Suprapubic skin (tissue), 4 donors: ENCODE measurements around the gene POLR3E. TPM values are rescaled to one million over a fixed set of nuclear protein-coding genes. Genes with fewer than 3 reads are reported as not detected.

Experiments used
- DNase-seq, 2 donors: peaks; one replicate each; pipeline ENCODE4 v3.0.0-alpha.2; 2019; ENCODE audit warnings: low spot score in 2 of 2
- H3K27ac ChIP-seq: fragments of 200-600 bp; sonication (generic); one replicate; pipeline ENCODE4 v1.5.1; 2019
- H3K27me3 ChIP-seq: fragments of 200-600 bp; sonication (generic); one replicate; pipeline ENCODE4 v1.5.1; 2019
- H3K36me3 ChIP-seq: fragments of 200-600 bp; sonication (generic); one replicate; pipeline ENCODE4 v1.5.1; 2019
- H3K4me1 ChIP-seq: fragments of 200-600 bp; sonication (generic); one replicate; pipeline ENCODE4 v1.5.1; 2019
- H3K4me3 ChIP-seq: fragments of 200-600 bp; sonication (generic); one replicate; pipeline ENCODE4 v1.5.1; 2019; ENCODE audit warnings: mild to moderate bottlenecking
- H3K9me3 ChIP-seq: fragments of 200-600 bp; sonication (generic); one replicate; pipeline ENCODE4 v1.5.1; 2019
- EP300 ChIP-seq: sonication (generic); formaldehyde crosslinking; IDR thresholded peaks from one replicate; pipeline ENCODE4 v1.6.1; 2017; ENCODE audit warnings: antibody characterized with exemption
- POLR2A ChIP-seq, 2 donors: fragments of 450-650 bp; IDR thresholded peaks; one replicate each; pipeline ENCODE4 v1.6.1; 2017; ENCODE audit warnings: antibody characterized with exemption in 2 of 2, mild to moderate bottlenecking in 2 of 2, moderate library complexity in 2 of 2
- POLR2AphosphoS5 ChIP-seq, 3 donors: sonication (generic); formaldehyde crosslinking; IDR thresholded peaks; one replicate each; pipeline ENCODE4 v1.6.1; 2017; ENCODE audit warnings: antibody characterized with exemption in 3 of 3
- WGBS: methylation state at CpG from one replicate; pipeline ENCODE4 v1.1.5; 2018; 5-methylcytosine and 5-hydroxymethylcytosine counted together
- total RNA-seq, 4 donors: library from RNA; depleted of rRNA; stranded (reverse); fragments of >200 nt; gene quantifications; one replicate each; pipeline ENCODE4 v1.1.0, GENCODE V29; 2016
- TF ChIP-seq, protein P1 (sequence below), 2 donors: fragments of 200-600 bp in 1 of 2; fragments of 450-650 bp in 1 of 2; sonication (generic) in 1 of 2; IDR thresholded peaks; one replicate each; pipeline ENCODE4 v1.5.1; 2016 to 2019; ENCODE audit warnings: antibody characterized with exemption in 2 of 2, mild to moderate bottlenecking in 1 of 2, moderate library complexity in 1 of 2

Gene POLR3E
- total RNA-seq, 4 donors from 2014 or later, result 63.3 to 116 (median 89.0) TPM

- H3K4me3 ChIP-seq, result no peak overlapping the region
- no peaks in the 10 kb centered on the region for H3K27me3 ChIP-seq
- H3K9me3 ChIP-seq, result no peaks in the 10 kb centered on the region
- 79% methylated on average over 16 of the region's 16 CpGs for WGBS
- peaks cover 94% of the 10 kb centered on the region for H3K36me3 ChIP-seq
- H3K27ac ChIP-seq, result no peak overlapping the region
- no peak for DNase-seq
- no peaks in the 10 kb centered on the region for H3K4me1 ChIP-seq
- TF ChIP-seq, protein P1, sequence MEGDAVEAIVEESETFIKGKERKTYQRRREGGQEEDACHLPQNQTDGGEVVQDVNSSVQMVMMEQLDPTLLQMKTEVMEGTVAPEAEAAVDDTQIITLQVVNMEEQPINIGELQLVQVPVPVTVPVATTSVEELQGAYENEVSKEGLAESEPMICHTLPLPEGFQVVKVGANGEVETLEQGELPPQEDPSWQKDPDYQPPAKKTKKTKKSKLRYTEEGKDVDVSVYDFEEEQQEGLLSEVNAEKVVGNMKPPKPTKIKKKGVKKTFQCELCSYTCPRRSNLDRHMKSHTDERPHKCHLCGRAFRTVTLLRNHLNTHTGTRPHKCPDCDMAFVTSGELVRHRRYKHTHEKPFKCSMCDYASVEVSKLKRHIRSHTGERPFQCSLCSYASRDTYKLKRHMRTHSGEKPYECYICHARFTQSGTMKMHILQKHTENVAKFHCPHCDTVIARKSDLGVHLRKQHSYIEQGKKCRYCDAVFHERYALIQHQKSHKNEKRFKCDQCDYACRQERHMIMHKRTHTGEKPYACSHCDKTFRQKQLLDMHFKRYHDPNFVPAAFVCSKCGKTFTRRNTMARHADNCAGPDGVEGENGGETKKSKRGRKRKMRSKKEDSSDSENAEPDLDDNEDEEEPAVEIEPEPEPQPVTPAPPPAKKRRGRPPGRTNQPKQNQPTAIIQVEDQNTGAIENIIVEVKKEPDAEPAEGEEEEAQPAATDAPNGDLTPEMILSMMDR (IDR thresholded peaks at IDR 0.05), result no peak
- TF ChIP-seq EP300 (no peak), POLR2AphosphoS5 (IDR thresholded peaks at IDR 0.05) (no peak), POLR2A (IDR thresholded peaks at IDR 0.05) (no peak)
Measured at GRCh38 chr16:22278441-22279230, 18.6 kb upstream of the POLR3E start.

DNA sequence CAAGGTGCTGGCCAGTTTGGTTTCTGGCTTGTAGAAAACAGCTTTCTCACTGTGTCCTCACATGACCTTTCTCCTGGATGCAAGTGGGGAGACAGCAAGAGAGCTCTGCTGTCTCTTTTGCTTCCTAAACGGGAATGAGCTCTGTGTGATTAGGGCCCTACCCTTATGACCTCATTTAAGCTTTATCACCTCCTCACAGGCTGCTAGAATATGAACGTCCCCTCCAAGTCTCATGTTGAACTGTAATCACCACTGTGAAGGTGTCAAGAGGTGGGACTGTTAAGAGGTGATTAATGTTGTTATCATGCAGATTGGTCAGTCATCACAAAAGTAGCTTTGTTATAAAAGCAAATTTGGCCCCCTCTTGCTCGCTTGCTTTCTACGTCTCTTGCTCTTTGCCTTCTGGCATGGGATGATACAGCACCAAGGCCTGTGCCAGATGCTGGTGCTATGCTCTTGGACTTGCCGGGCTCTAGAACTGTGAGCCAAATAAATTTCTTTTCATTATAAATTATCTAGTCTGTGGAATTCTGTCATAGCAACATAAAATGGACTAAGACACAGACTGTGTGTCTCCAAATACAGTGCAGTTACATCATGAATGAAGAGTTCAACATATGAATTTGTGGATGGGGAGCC, 14.8 kb upstream of the POLR3E start:
- Histone ChIP-seq H3K27ac (no peak overlapping the region), H3K27me3 (no peaks in the 10 kb centered on the region), H3K36me3 (peaks cover 91% of the 10 kb centered on the region), H3K4me3 (no peak overlapping the region), H3K9me3 (no peaks in the 10 kb centered on the region), H3K4me1 (no peaks in the 10 kb centered on the region)
- WGBS, result 84% methylated on average over 5 of the region's 5 CpGs
- TF ChIP-seq, protein P1 (IDR thresholded peaks at IDR 0.05), result no peak
- TF ChIP-seq POLR2A (IDR thresholded peaks at IDR 0.05) (no peak), POLR2AphosphoS5 (IDR thresholded peaks at IDR 0.05) (no peak), EP300 (no peak)
- no peak for DNase-seq

DNA sequence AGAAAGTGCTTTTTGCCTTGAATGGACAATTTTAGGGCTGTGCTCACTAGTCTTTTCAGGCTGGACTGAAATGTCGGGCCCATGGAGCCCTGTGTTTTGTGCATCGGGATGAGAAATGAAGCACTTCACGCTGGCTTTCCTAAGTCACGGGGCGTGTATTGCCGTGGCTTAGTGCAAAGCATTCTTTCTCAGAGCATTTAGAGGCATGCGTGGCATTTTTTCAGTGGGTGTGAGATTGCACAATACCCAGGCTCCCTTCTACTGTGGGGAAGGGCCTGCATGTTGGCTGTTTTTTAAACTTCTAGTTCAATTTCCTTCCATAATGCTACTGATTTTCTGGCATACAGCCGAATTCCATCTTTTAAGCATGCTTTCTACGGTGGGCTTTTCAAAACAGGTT, 12.6 kb upstream of the POLR3E start:
- no peak overlapping the region for H3K4me3 ChIP-seq
- H3K27ac ChIP-seq, result no peak overlapping the region
- H3K27me3 ChIP-seq, result no peaks in the 10 kb centered on the region
- no peaks in the 10 kb centered on the region for H3K4me1 ChIP-seq
- H3K9me3 ChIP-seq, result no peaks in the 10 kb centered on the region
- 54% methylated on average over 9 of the region's 9 CpGs for WGBS
- H3K36me3 ChIP-seq, result peaks cover 71% of the 10 kb centered on the region
- TF ChIP-seq POLR2A (IDR thresholded peaks at IDR 0.05) (no peak), POLR2AphosphoS5 (IDR thresholded peaks at IDR 0.05) (no peak), EP300 (no peak)
- TF ChIP-seq, protein P1 (IDR thresholded peaks at IDR 0.05), result no peak
- DNase-seq, result no peak

DNA sequence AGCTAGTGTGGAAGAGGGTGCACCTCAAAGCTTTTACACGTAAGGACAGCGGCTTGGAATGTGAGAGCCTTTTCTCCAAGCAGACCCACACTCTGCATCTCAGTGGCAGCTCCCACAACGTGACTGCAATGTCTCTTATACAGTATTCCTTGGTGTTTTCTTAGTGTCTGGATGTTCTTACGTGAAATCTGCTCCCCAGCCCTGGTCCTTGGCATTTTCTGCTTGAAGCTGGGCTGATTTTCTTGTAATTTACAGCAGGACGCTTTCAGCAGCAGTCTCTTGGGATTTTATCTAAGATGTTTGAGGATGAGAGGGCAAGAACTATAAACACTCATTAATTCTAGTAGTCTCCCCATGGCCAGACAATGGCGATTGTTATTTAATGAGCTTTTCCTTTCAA, 12.1 kb upstream of the POLR3E start:
- TF ChIP-seq EP300, result no peak
- no peak for TF ChIP-seq POLR2A (IDR thresholded peaks at IDR 0.05)
- TF ChIP-seq, protein P1 (IDR thresholded peaks at IDR 0.05), result no peak
- no peak for TF ChIP-seq POLR2AphosphoS5 (IDR thresholded peaks at IDR 0.05)
- Histone ChIP-seq H3K9me3 (no peaks in the 10 kb centered on the region), H3K4me1 (no peaks in the 10 kb centered on the region), H3K27me3 (no peaks in the 10 kb centered on the region), H3K27ac (no peak overlapping the region), H3K36me3 (peaks cover 66% of the 10 kb centered on the region), H3K4me3 (no peak overlapping the region)
- no peak for DNase-seq
- WGBS, result 60% methylated on average over 6 of the region's 6 CpGs

DNA sequence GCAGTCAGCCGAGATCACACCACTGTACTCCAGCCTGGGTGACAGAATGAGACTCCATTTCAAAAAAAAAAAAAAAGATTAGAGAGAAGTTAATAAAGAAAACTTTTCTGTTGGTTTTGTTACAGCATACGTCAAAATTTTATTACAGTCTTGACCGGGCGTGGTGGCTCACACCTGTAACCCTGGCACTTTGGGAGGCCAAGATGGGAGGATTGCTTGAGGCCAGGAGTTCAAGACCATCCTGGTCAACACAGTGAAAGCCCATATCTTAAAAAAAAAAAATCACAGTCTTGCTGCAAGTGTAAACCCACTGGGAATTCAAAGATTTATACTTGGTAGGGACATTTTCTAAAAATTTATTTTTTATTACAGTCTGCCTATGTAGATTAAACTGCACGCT, 6.2 kb upstream of the POLR3E start:
- DNase-seq, result no peak
- WGBS, result 93% methylated on average over 5 of the region's 5 CpGs
- Histone ChIP-seq H3K36me3 (peaks cover 8% of the 10 kb centered on the region), H3K4me1 (peaks cover under 1% of the 10 kb centered on the region), H3K4me3 (no peak overlapping the region), H3K9me3 (no peaks in the 10 kb centered on the region), H3K27ac (no peak overlapping the region), H3K27me3 (no peaks in the 10 kb centered on the region)
- TF ChIP-seq POLR2A (IDR thresholded peaks at IDR 0.05) (no peak), EP300 (no peak), POLR2AphosphoS5 (IDR thresholded peaks at IDR 0.05) (no peak)
- TF ChIP-seq, protein P1 (IDR thresholded peaks at IDR 0.05), result no peak
